Transverse colon (tissue), 4 donors: ENCODE measurements around the gene ETS2. TPM values are rescaled to one million over a fixed set of nuclear protein-coding genes. Genes with fewer than 3 reads are reported as not detected.
A peak's percentile ranks its signal among the peaks of the same experiment; 100 is the strongest.

Experiments used
- DNase-seq: peaks from one replicate; pipeline ENCODE4 v3.0.0-alpha.2; 2019
- H3K27ac ChIP-seq, 4 donors: fragments of 200-600 bp; sonication (generic); 2 replicates each; pipeline ENCODE4 v1.5.1; 2016 to 2018; ENCODE audit warnings: inconsistent platforms in 4 of 4
- H3K27me3 ChIP-seq: fragments of 200-600 bp; sonication (generic); 2 replicates; pipeline ENCODE4 v1.5.1; 2017; ENCODE audit warnings: inconsistent platforms
- H3K36me3 ChIP-seq, 4 donors: fragments of 200-600 bp; sonication (generic); 2 replicates each; pipeline ENCODE4 v1.5.1; 2017 to 2019; ENCODE audit warnings: inconsistent platforms in 4 of 4
- H3K4me1 ChIP-seq, 4 donors: fragments of 200-600 bp; sonication (generic); 2 replicates each; pipeline ENCODE4 v1.5.1; 2017 to 2020; ENCODE audit warnings: inconsistent platforms in 4 of 4
- H3K4me3 ChIP-seq, 4 donors: fragments of 200-600 bp; sonication (generic); 1 replicate in 1 of 4; 2 replicates in 3 of 4; pipeline versions ENCODE4 v1.5.1 to v1.6.1; 2017 to 2019; ENCODE audit warnings: inconsistent platforms in 4 of 4
- H3K9me3 ChIP-seq, 2 donors: fragments of 200-600 bp; sonication (generic); 2 replicates each; pipeline ENCODE4 v1.5.1; 2017 to 2019; ENCODE audit warnings: inconsistent platforms in 2 of 2
- EP300 ChIP-seq: sonication (generic); formaldehyde crosslinking; IDR thresholded peaks from one replicate; pipeline ENCODE4 v1.6.1; 2017; ENCODE audit warnings: antibody characterized with exemption, low read depth
- POLR2A ChIP-seq: fragments of 450-650 bp; IDR thresholded peaks from one replicate; pipeline ENCODE4 v1.6.1; 2016; ENCODE audit warnings: antibody characterized with exemption, mild to moderate bottlenecking, moderate library complexity
- POLR2AphosphoS5 ChIP-seq, 3 donors: sonication (generic); formaldehyde crosslinking; IDR thresholded peaks; one replicate each; pipeline ENCODE4 v1.6.1; 2016; ENCODE audit warnings: antibody characterized with exemption in 3 of 3
- WGBS, 2 donors: methylation state at CpG; one replicate each; pipeline ENCODE4 v1.1.5; 2018; ENCODE audit warnings: low coverage in 1 of 2; 5-methylcytosine and 5-hydroxymethylcytosine counted together
- in situ Hi-C, 4 donors: fragments of 200-750 bp; cut with MboI; loops; one replicate each; pipeline versions ENCODE4 v1.15.0 to v1.15.1; 2017; ENCODE audit warnings: low sequenced_read_pairs in 3 of 4, low pct_ligation_motif_present in 1 of 4, low pct_unique_long_range_greater_than_20kb in 1 of 4
- intact Hi-C: fragments of 100-400 bp; cut with DNase I; formaldehyde crosslinking; loops from one replicate; pipeline ENCODE4 v1.15.1; 2023; ENCODE audit warnings: low total_unique reads
- total RNA-seq, 4 donors: library from RNA; depleted of rRNA; stranded (reverse); fragments of >200 nt; gene quantifications; one replicate each; pipeline ENCODE4 v1.1.0, GENCODE V29; 2016
- TF ChIP-seq, protein P1 (sequence below), 5 experiments: fragments of 200-600 bp in 3 of 5; fragments of 450-650 bp in 2 of 5; sonication (generic) in 3 of 5; IDR thresholded peaks; 1 replicate in 2 of 5; 2 replicates in 3 of 5; pipeline ENCODE4 v1.5.1; 2016 to 2017; ENCODE audit warnings: antibody characterized with exemption in 5 of 5, inconsistent platforms in 3 of 5, mild to moderate bottlenecking in 2 of 5, moderate library complexity in 1 of 5

The ETS2 gene
- total RNA-seq, 4 donors from 2014 or later, result 55.1 to 174 (median 127) TPM

GRCh38 chr21:38821248-38821647 lies 15.5 kb downstream of the ETS2 start:
- Histone ChIP-seq H3K4me1 (peaks cover 35 to 91% (median 79%) of the 10 kb centered on the region in 4 donors), H3K27ac (peak overlapping the region; percentile 72 to 84 (median 78))

DNA sequence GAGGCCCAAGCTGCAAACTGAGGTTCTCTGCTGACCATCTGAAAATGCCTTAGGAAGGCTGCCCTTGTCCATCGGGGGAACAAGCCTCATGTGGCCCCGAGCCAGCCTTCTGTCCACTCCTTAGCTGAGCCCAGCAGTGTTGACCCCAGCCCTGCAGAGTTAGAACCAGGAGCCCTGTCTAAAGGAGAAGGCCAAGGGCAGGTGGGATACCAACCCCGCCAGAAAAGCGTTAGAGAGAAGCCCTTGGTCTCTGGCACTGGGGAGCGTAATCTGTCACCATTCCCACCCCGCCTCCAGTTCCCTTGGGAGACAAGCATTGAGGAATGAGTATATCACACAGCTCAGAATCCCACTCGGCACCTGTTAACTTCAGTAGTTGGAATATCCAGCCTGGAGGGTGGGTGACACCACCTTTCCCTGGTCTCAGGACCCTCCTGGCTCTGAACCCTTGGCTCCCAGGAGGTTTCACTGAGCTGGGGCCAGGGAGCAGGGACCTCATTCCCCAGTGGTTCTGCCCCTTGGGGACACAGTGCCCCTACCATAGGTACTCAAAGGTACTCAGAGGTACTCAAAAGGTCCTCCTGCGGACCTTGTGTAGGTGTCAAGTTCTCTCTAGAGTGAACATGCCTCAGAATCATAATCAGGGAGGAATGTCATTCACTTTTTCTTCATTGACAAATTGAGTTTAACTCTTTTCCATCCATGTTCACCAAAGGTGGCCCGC lies 16.4 kb downstream of the ETS2 start:
- peaks cover 35 to 82% (median 72%) of the 10 kb centered on the region in 4 donors for H3K4me1 ChIP-seq
- WGBS, 2 donors, result 73 to 100% methylated on average over 1 to 9 of the region's 9 CpGs
- intact Hi-C loops, result loop anchor here (5.0 kb wide), 2 partner anchors 85 to 165 kb away; no protein-coding TSS in a partner anchor

More at GRCh38 chr21:38821248-38821647, 15.5 kb downstream of the ETS2 start:
- H3K27me3 ChIP-seq, result no peaks in the 10 kb centered on the region
- 54 to 60% methylated on average over 2 to 6 of the region's 6 CpGs for WGBS, 2 donors
- in situ Hi-C loops (no loop called here), intact Hi-C loops (loop anchor here (5.0 kb wide), 2 partner anchors 86 to 166 kb away; no protein-coding TSS in a partner anchor)
- H3K36me3 ChIP-seq, result peaks cover 0 to 70% (median 38%) of the 10 kb centered on the region in 4 donors
- DNase-seq, result peak; percentile 57
- H3K4me3 ChIP-seq, result no peak overlapping the region
- H3K9me3 ChIP-seq, result no peaks in the 10 kb centered on the region
- peak in 1 of 3 donors; percentile 5 for TF ChIP-seq POLR2AphosphoS5 (IDR thresholded peaks at IDR 0.05)
- TF ChIP-seq, protein P1, sequence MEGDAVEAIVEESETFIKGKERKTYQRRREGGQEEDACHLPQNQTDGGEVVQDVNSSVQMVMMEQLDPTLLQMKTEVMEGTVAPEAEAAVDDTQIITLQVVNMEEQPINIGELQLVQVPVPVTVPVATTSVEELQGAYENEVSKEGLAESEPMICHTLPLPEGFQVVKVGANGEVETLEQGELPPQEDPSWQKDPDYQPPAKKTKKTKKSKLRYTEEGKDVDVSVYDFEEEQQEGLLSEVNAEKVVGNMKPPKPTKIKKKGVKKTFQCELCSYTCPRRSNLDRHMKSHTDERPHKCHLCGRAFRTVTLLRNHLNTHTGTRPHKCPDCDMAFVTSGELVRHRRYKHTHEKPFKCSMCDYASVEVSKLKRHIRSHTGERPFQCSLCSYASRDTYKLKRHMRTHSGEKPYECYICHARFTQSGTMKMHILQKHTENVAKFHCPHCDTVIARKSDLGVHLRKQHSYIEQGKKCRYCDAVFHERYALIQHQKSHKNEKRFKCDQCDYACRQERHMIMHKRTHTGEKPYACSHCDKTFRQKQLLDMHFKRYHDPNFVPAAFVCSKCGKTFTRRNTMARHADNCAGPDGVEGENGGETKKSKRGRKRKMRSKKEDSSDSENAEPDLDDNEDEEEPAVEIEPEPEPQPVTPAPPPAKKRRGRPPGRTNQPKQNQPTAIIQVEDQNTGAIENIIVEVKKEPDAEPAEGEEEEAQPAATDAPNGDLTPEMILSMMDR (IDR thresholded peaks at IDR 0.05), result no peak
- TF ChIP-seq EP300, result no peak
- no peak for TF ChIP-seq POLR2A

GRCh38 chr21:38822778-38823238 lies 17.1 kb downstream of the ETS2 start:
- peak in 2 of 3 donors; percentile 5 to 55 for TF ChIP-seq POLR2AphosphoS5 (IDR thresholded peaks at IDR 0.05)
- TF ChIP-seq, protein P1 (IDR thresholded peaks at IDR 0.05), result no peak
- no peak for TF ChIP-seq POLR2A
- TF ChIP-seq EP300, result no peak
- Histone ChIP-seq H3K36me3 (peaks cover 0 to 57% (median 31%) of the 10 kb centered on the region in 4 donors), H3K9me3 (no peaks in the 10 kb centered on the region), H3K4me3 (no peak overlapping the region), H3K27me3 (no peaks in the 10 kb centered on the region), H3K4me1 (peaks cover 28 to 75% (median 65%) of the 10 kb centered on the region in 4 donors), H3K27ac (peak overlapping the region; percentile 72 to 84 (median 78))
- in situ Hi-C loops, result no loop called here
- no peak for DNase-seq
- WGBS, 2 donors, result 44 to 66% methylated on average over 3 to 26 of the region's 26 CpGs
- intact Hi-C loops, result loop anchor here (5.0 kb wide), 2 partner anchors 84 to 164 kb away; no protein-coding TSS in a partner anchor

More for the DNA sequence above, 16.4 kb downstream of the ETS2 start:
- Histone ChIP-seq H3K27ac (peak overlapping the region; percentile 72 to 84 (median 78)), H3K9me3 (no peaks in the 10 kb centered on the region), H3K36me3 (peaks cover 0 to 63% (median 35%) of the 10 kb centered on the region in 4 donors), H3K27me3 (no peaks in the 10 kb centered on the region), H3K4me3 (no peak overlapping the region)
- TF ChIP-seq EP300 (no peak), POLR2A (no peak), POLR2AphosphoS5 (IDR thresholded peaks at IDR 0.05) (peak in 1 of 3 donors; percentile 8)
- TF ChIP-seq, protein P1 (IDR thresholded peaks at IDR 0.05), result no peak
- in situ Hi-C loops, result no loop called here
- DNase-seq, result no peak

DNA sequence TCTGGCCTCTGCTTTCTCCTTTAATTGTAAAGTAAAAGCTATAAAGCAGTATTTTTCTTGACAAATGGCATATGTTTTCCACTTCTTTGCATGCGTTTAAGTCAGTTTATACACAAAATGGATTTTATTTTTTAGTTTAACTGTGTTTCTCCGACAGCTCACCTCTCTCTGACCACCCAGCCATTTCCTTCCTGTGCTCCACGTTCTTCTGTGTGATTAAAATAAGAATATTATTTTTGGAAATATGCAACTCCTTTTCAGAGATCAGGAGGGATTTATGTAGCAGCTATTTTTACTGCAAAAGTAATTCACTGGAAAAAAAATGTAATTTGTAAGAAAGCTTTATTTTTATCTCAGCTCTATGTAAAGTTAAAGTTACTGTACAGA lies 18.0 kb downstream of the ETS2 start:
- DNase-seq, result no peak
- Histone ChIP-seq H3K27me3 (no peaks in the 10 kb centered on the region), H3K36me3 (peaks cover 0 to 51% (median 26%) of the 10 kb centered on the region in 4 donors), H3K27ac (peak overlapping the region; percentile 72 to 84 (median 78)), H3K9me3 (no peaks in the 10 kb centered on the region), H3K4me3 (no peak overlapping the region), H3K4me1 (peaks cover 27 to 67% (median 56%) of the 10 kb centered on the region in 4 donors)
- TF ChIP-seq, protein P1 (IDR thresholded peaks at IDR 0.05), result no peak
- TF ChIP-seq EP300 (no peak), POLR2AphosphoS5 (IDR thresholded peaks at IDR 0.05) (no peak), POLR2A (no peak)
- in situ Hi-C loops (no loop called here), intact Hi-C loops (loop anchor here (5.0 kb wide), 2 partner anchors 84 to 164 kb away; no protein-coding TSS in a partner anchor)
- WGBS, 2 donors, result 40 to 46% methylated on average over 3 of the region's 3 CpGs
